HepG2 (cell line): ENCODE data around the gene GFRA3. TPM values are rescaled to one million over a fixed set of nuclear protein-coding genes. Genes with fewer than 3 reads are reported as not detected.

Experiments
- ARNT ChIP-seq: fragments of 450-650 bp; IDR thresholded peaks from 2 replicates; pipeline ENCODE4 v1.6.1; 2017
- ATM ChIP-seq: fragments of 450-650 bp; IDR thresholded peaks from 2 replicates; pipeline ENCODE4 v1.7.1; 2017; ENCODE audit warnings: mild to moderate bottlenecking, borderline replicate concordance
- GRHL1 ChIP-seq: sonication (generic); formaldehyde crosslinking; conservative IDR thresholded peaks from 2 replicates; pipeline ENCODE4 v1.8.0; 2022; ENCODE audit warnings: missing genetic modification reagents
- HBP1 ChIP-seq: IDR thresholded peaks from 2 replicates; pipeline ENCODE4 v1.6.1; 2016; ENCODE audit warnings: low read depth, control low read depth
- HOXA7 ChIP-seq: sonication (generic); formaldehyde crosslinking; IDR thresholded peaks from 2 replicates; pipeline ENCODE4 v1.8.1; 2022; ENCODE audit warnings: mild to moderate bottlenecking, missing genetic modification reagents, moderate library complexity
- JDP2 ChIP-seq: sonication (generic); formaldehyde crosslinking; IDR thresholded peaks from 2 replicates; pipeline ENCODE4 v1.8.1; 2022; ENCODE audit warnings: missing genetic modification reagents, borderline replicate concordance
- MEIS2 ChIP-seq: sonication (generic); formaldehyde crosslinking; IDR thresholded peaks from 2 replicates; pipeline ENCODE4 v1.9.0; 2021; ENCODE audit warnings: mild to moderate bottlenecking, missing genetic modification reagents
- MIER3 ChIP-seq: IDR thresholded peaks from 2 replicates; pipeline ENCODE4 v1.6.1; 2016; ENCODE audit warnings: missing compliant biosample characterization, borderline replicate concordance
- RARA ChIP-seq: IDR thresholded peaks from 2 replicates; pipeline ENCODE4 v1.6.1; 2016; ENCODE audit warnings: missing genetic modification reagents, missing compliant biosample characterization
- SYNCRIP ChIP-seq: fragments of 200-400 bp; formaldehyde crosslinking; IDR thresholded peaks from 2 replicates; pipeline ENCODE4 v1.6.1; 2018; ENCODE audit warnings: mild to moderate bottlenecking, low read depth, low read length; ENCODE audit not compliant: insufficient read depth
- TBX2 ChIP-seq: sonication (generic); formaldehyde crosslinking; IDR thresholded peaks from 2 replicates; pipeline ENCODE4 v1.5.0; 2020; ENCODE audit warnings: missing genetic modification reagents, mild to moderate bottlenecking, borderline replicate concordance
- ZBTB21 ChIP-seq: sonication (generic); formaldehyde crosslinking; IDR thresholded peaks from 2 replicates; pipeline ENCODE4 v1.4.0; 2020; ENCODE audit warnings: missing genetic modification reagents
- ZBTB7B ChIP-seq: sonication (generic); formaldehyde crosslinking; IDR thresholded peaks from 2 replicates; pipeline ENCODE4 v1.4.0; 2020; ENCODE audit warnings: missing genetic modification reagents
- ZNF317 ChIP-seq: sonication (generic); formaldehyde crosslinking; IDR thresholded peaks from 2 replicates; pipeline ENCODE4 v1.5.0; 2020; ENCODE audit warnings: mild to moderate bottlenecking, missing genetic modification reagents
- ZNF335 ChIP-seq: sonication (generic); formaldehyde crosslinking; IDR thresholded peaks from 2 replicates; pipeline ENCODE4 v1.4.0; 2020; ENCODE audit warnings: missing genetic modification reagents
- ZNF720 ChIP-seq: sonication (generic); formaldehyde crosslinking; IDR thresholded peaks from 2 replicates; pipeline ENCODE4 v1.4.0; 2020; ENCODE audit warnings: missing genetic modification reagents
- ZNF780A ChIP-seq: sonication (generic); formaldehyde crosslinking; IDR thresholded peaks from 2 replicates; pipeline ENCODE4 v1.8.0; 2022; ENCODE audit warnings: mild to moderate bottlenecking, missing genetic modification reagents, moderate library complexity
- ZZZ3 ChIP-seq: sonication (generic); formaldehyde crosslinking; IDR thresholded peaks from 2 replicates; pipeline ENCODE4 v1.4.0; 2020; ENCODE audit warnings: missing genetic modification reagents, mild to moderate bottlenecking, borderline replicate concordance
- polyA plus RNA-seq, 8 experiments: library from polyadenylated mRNA; depleted of rRNA in 3 of 8; stranded (reverse) in 7 of 8; unstranded in 1 of 8; fragments of >200 nt; fragmentation: Illumina TruSeq in 4 of 8; extraction: Trizol in 4 of 8; gene quantifications; 2 replicates each; pipeline versions ENCODE4 v1.2.1 to v1.2.3, GENCODE V29; 2011 to 2016; ENCODE audit warnings: low read depth in 4 of 8, missing spikeins in 1 of 8, mixed read lengths in 1 of 8; ENCODE audit not compliant: insufficient read depth in 1 of 8
- total RNA-seq, 5 experiments: library from RNA; depleted of rRNA; stranded (reverse); fragments of >200 nt; fragmentation: Illumina TruSeq; extraction: Trizol; gene quantifications; 2 replicates each; pipeline ENCODE4 v1.2.3, GENCODE V29; 2016; ENCODE audit warnings: low read depth in 1 of 5
- TF ChIP-seq, protein P1 (sequence below): sonication (generic); formaldehyde crosslinking; IDR thresholded peaks from 2 replicates; pipeline ENCODE4 v1.8.0; 2022; ENCODE audit warnings: mild to moderate bottlenecking, missing genetic modification reagents
- TF ChIP-seq, protein P2 (sequence below): sonication (generic); formaldehyde crosslinking; IDR thresholded peaks from 2 replicates; pipeline ENCODE4 v1.5.0; 2020; ENCODE audit warnings: missing genetic modification reagents
- TF ChIP-seq, protein P3 (sequence below): IDR thresholded peaks from 2 replicates; pipeline ENCODE4 v1.6.1; 2016; ENCODE audit warnings: missing compliant biosample characterization, missing genetic modification reagents, borderline replicate concordance
- TF ChIP-seq, protein P4 (sequence below): IDR thresholded peaks from 2 replicates; pipeline ENCODE4 v1.6.1; 2016; ENCODE audit warnings: missing biosample characterization, missing genetic modification reagents, low read depth

Gene GFRA3
- total and polyA plus RNA-seq, 2 of the 13 experiments (the other 11 are each of a cell fraction or from before 2014, with no cell fraction given): 0.27 to 0.30 TPM

DNA sequence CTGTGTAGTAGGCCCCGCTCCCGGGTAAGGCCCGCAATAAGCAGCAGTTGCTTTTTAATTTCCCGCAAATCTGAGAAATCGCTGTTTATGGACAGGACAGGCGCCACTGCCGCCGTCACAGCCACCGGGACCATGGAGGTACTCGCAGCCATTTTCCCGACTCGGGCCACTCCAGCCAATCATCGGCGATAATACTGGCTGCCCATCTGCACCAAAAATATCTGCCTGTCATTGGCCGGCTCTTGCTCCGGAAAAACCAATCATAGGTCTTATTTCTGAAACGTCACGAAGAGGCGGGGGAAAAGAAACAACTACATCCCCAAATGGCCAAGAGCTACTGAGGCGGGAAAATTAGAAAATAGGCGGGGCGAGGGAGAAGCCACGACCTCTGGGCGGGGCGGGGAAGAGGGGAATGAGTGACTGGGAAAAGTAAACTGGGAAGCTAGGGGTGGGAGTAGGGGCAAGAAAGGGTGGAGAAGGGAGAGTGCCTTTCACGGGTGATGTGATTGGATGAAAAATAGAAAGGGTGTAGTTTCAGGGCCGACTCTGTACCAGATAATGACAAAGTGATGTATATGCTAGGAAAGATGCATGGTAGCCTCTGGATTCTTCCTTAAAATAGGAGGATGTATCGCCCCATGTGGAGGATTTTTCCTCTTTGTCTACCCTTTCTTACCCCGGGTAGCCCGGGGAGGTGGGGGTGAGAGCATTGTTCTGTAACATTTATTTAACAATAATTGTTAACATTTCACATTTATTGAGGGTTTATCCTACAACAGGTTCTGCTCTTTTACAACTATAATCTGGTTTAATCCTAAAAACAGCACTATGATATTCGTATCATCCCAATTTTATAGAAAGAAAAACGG, 61.0 kb downstream of the GFRA3 start, which contains the start of gene CDC23 (continued):
- no peak for TF ChIP-seq ATM
- no peak; the same call in 1 of the 2 replicates for TF ChIP-seq ZNF780A
- no peak; the same call in none of the 2 replicates for TF ChIP-seq ZNF335
- no peak for TF ChIP-seq HOXA7
- TF ChIP-seq, protein P1, sequence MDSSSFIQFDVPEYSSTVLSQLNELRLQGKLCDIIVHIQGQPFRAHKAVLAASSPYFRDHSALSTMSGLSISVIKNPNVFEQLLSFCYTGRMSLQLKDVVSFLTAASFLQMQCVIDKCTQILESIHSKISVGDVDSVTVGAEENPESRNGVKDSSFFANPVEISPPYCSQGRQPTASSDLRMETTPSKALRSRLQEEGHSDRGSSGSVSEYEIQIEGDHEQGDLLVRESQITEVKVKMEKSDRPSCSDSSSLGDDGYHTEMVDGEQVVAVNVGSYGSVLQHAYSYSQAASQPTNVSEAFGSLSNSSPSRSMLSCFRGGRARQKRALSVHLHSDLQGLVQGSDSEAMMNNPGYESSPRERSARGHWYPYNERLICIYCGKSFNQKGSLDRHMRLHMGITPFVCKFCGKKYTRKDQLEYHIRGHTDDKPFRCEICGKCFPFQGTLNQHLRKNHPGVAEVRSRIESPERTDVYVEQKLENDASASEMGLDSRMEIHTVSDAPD (CRISPR knock-in tag): no peak
- no peak for TF ChIP-seq ARNT
- TF ChIP-seq RARA (CRISPR knock-in tag): no peak
- TF ChIP-seq JDP2: no peak
- TF ChIP-seq MIER3: no peak
- no peak for TF ChIP-seq GRHL1 (CRISPR knock-in tag)
- no peak for TF ChIP-seq ZNF720 (CRISPR knock-in tag)
- TF ChIP-seq, protein P2, sequence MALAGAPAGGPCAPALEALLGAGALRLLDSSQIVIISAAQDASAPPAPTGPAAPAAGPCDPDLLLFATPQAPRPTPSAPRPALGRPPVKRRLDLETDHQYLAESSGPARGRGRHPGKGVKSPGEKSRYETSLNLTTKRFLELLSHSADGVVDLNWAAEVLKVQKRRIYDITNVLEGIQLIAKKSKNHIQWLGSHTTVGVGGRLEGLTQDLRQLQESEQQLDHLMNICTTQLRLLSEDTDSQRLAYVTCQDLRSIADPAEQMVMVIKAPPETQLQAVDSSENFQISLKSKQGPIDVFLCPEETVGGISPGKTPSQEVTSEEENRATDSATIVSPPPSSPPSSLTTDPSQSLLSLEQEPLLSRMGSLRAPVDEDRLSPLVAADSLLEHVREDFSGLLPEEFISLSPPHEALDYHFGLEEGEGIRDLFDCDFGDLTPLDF (CRISPR knock-in tag): peak; percentile 96
- TF ChIP-seq, protein P3, sequence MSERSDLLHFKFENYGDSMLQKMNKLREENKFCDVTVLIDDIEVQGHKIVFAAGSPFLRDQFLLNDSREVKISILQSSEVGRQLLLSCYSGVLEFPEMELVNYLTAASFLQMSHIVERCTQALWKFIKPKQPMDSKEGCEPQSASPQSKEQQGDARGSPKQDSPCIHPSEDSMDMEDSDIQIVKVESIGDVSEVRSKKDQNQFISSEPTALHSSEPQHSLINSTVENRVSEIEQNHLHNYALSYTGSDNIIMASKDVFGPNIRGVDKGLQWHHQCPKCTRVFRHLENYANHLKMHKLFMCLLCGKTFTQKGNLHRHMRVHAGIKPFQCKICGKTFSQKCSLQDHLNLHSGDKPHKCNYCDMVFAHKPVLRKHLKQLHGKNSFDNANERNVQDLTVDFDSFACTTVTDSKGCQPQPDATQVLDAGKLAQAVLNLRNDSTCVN: no peak
- TF ChIP-seq ZBTB7B (CRISPR knock-in tag): no peak
- TF ChIP-seq SYNCRIP: no peak
- peak; percentile 70 for TF ChIP-seq TBX2 (CRISPR knock-in tag)
- no peak for TF ChIP-seq ZBTB21 (CRISPR knock-in tag)
- TF ChIP-seq HBP1 (CRISPR knock-in tag): peak; percentile 91
- no peak for TF ChIP-seq ZZZ3 (CRISPR knock-in tag)
- no peak for TF ChIP-seq ZNF317
- TF ChIP-seq MEIS2 (CRISPR knock-in tag): no peak
- TF ChIP-seq, protein P4, sequence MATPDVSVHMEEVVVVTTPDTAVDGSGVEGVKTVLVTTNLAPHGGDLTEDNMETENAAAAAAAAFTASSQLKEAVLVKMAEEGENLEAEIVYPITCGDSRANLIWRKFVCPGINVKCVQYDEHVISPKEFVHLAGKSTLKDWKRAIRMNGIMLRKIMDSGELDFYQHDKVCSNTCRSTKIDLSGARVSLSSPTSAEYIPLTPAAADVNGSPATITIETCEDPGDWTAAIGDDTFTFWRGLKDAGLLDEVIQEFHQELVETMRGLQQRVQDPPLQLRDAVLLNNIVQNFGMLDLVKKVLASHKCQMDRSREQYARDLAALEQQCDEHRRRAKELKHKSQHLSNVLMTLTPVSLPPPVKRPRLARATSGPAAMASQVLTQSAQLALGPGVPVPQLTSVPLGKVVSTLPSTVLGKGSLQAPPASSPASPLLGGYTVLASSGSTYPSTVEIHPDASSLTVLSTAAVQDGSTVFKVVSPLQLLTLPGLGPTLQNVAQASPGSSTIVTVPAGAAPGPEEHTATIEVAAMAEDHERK (CRISPR knock-in tag): no peak
